NT2/D1 (cell line): ENCODE measurements around the gene SEPTIN12.

Experiments
- SUZ12 ChIP-seq: IDR thresholded peaks from 2 replicates; pipeline ENCODE4 v1.6.1; 2011; ENCODE audit not compliant: insufficient read length, insufficient read depth; ENCODE audit errors: extremely low read depth
- YY1 ChIP-seq: IDR thresholded peaks from 2 replicates; pipeline ENCODE4 v1.6.1; 2011; ENCODE audit not compliant: insufficient read length, insufficient read depth
- ZNF274 ChIP-seq: IDR thresholded peaks from 2 replicates; pipeline ENCODE4 v1.6.1; 2011; ENCODE audit warnings: mild to moderate bottlenecking, low read depth, low read length

DNA sequence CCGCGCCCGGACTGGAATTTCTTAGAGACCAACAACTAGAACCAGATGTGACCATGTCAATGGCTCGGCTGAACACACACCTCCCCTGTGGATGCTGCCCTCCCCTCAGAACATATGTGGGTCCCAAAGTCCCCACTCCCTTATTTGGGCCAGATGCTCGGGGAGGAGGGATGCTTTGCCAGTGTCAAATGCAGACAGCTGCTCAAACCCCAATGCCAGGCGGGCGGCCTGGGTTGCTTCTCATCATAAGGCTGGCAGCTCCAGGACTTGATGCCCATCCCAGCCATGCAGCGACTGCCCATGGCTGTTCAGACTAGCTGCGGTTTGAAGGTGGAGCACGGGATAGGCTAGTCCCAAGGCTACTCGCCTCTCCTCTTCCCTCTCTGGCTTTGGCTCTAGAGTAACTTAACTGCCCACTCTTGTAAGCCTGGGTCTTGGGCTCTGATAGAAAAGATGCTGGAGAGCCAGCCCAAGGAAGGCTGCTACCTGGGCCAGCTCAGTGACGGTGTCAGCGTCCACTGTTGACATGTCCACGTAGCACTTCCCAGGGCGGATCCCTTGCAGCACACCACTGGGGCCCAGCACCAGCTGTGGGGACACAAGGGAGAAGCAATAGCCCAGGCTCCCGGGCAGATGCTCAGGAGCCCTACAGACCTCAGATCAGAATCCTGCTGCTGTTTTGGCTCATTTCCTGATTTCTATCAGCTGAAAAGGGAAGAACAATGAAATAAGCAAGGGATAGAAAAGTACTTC, 25.3 kb upstream of the SEPTIN12 start:
- TF ChIP-seq SUZ12 (no peak), YY1 (no peak), ZNF274 (no peak)
